Measurements from ENCODE around the gene EHMT1.

GRCh38 chr9:137668203-137668602, 49.4 kb downstream of the EHMT1 start:
- TF ChIP-seq CTCF (IDR thresholded peaks at IDR 0.05) (no peak), POLR2A (IDR thresholded peaks at IDR 0.05) (no peak)

All from right lobe of liver (tissue), 4 donors.